ENCODE data around the gene UCK2. TPM values are rescaled to one million over a fixed set of nuclear protein-coding genes. Genes with fewer than 3 reads are reported as not detected.

Gene UCK2
- polyA plus RNA-seq, 3 donors: 6.7 to 22.6 (median 15.8) TPM

- WGBS, 3 donors: 96 to 98% (median 97%) methylated on average over 4 of the region's 4 CpGs
- no peak overlapping the region for H3K27ac ChIP-seq (ENCODE audit: low read depth, low read length)
These were observed 61.1 kb downstream of the UCK2 start for GRCh38 chr1:165888552-165888920.

- WGBS, 3 donors: 67 to 89% (median 79%) methylated on average over 1 of the region's 1 CpG
- H3K27ac ChIP-seq (ENCODE audit: low read depth, low read length): no peak overlapping the region
These were observed 63.3 kb downstream of the UCK2 start for GRCh38 chr1:165890684-165891083.

- WGBS, 3 donors: 86 to 92% (median 91%) methylated on average over 7 of the region's 7 CpGs
- no peak overlapping the region for H3K27ac ChIP-seq (ENCODE audit: low read depth, low read length)
These were observed 63.9 kb downstream of the UCK2 start for GRCh38 chr1:165891111-165891860.

- no peak overlapping the region for H3K27ac ChIP-seq (ENCODE audit: low read depth, low read length)
- 77 to 83% (median 78%) methylated on average over 4 of the region's 4 CpGs for WGBS, 3 donors
These were observed 65.5 kb downstream of the UCK2 start for GRCh38 chr1:165892935-165893334.

GRCh38 chr1:165893507-165893906 lies 66.1 kb downstream of the UCK2 start:
- WGBS, 3 donors: 76 to 88% (median 85%) methylated on average over 2 of the region's 2 CpGs
- H3K27ac ChIP-seq (ENCODE audit: low read depth, low read length): no peak overlapping the region

GRCh38 chr1:165894591-165894990 lies 67.2 kb downstream of the UCK2 start:
- 72 to 73% (median 72%) methylated on average over 4 of the region's 4 CpGs for WGBS, 3 donors
- H3K27ac ChIP-seq (ENCODE audit: low read depth, low read length): no peak overlapping the region

GRCh38 chr1:165895451-165895871 lies 68.0 kb downstream of the UCK2 start:
- 57 to 75% (median 63%) methylated on average over 5 of the region's 5 CpGs for WGBS, 3 donors
- peak overlapping the region; percentile 5 for H3K27ac ChIP-seq (ENCODE audit: low read depth, low read length)

- WGBS, 3 donors: 80 to 90% (median 85%) methylated on average over 10 of the region's 10 CpGs
- no peak overlapping the region for H3K27ac ChIP-seq (ENCODE audit: low read depth, low read length)
These were observed 68.9 kb downstream of the UCK2 start for GRCh38 chr1:165896277-165896676.

- 84 to 88% (median 85%) methylated on average over 12 of the region's 12 CpGs for WGBS, 3 donors
- H3K27ac ChIP-seq (ENCODE audit: low read depth, low read length): no peak overlapping the region
These were observed 70.2 kb downstream of the UCK2 start for GRCh38 chr1:165897326-165898303.

GRCh38 chr1:165898837-165899236 lies 71.4 kb downstream of the UCK2 start:
- 45 to 67% (median 64%) methylated on average over 3 of the region's 3 CpGs for WGBS, 3 donors
- no peak overlapping the region for H3K27ac ChIP-seq (ENCODE audit: low read depth, low read length)

- WGBS, 3 donors: 53 to 82% (median 73%) methylated on average over 4 of the region's 4 CpGs
- no peak overlapping the region for H3K27ac ChIP-seq (ENCODE audit: low read depth, low read length)
These were observed 72.1 kb downstream of the UCK2 start for GRCh38 chr1:165899461-165899941.

- no peak overlapping the region for H3K27ac ChIP-seq (ENCODE audit: low read depth, low read length)
- WGBS, 3 donors: 28 to 62% (median 50%) methylated on average over 22 of the region's 22 CpGs
These were observed 73.4 kb downstream of the UCK2 start for GRCh38 chr1:165900576-165901380.

GRCh38 chr1:165902565-165902964 lies 75.2 kb downstream of the UCK2 start:
- H3K27ac ChIP-seq (ENCODE audit: low read depth, low read length): no peak overlapping the region
- 93 to 96% (median 94%) methylated on average over 4 of the region's 4 CpGs for WGBS, 3 donors

- 56 to 88% (median 63%) methylated on average over 1 of the region's 1 CpG for WGBS, 3 donors
- no peak overlapping the region for H3K27ac ChIP-seq (ENCODE audit: low read depth, low read length)
These were observed 76.3 kb downstream of the UCK2 start for GRCh38 chr1:165903672-165904071.

- no peak overlapping the region for H3K27ac ChIP-seq (ENCODE audit: low read depth, low read length)
- WGBS, 3 donors: 73 to 96% (median 96%) methylated on average over 4 of the region's 4 CpGs
These were observed 77.5 kb downstream of the UCK2 start for GRCh38 chr1:165904948-165905347.

GRCh38 chr1:165905853-165906252 lies 78.4 kb downstream of the UCK2 start:
- H3K27ac ChIP-seq (ENCODE audit: low read depth, low read length): no peak overlapping the region
- 89 to 97% (median 92%) methylated on average over 3 of the region's 3 CpGs for WGBS, 3 donors

- H3K27ac ChIP-seq (ENCODE audit: low read depth, low read length): no peak overlapping the region
- 81 to 83% (median 82%) methylated on average over 13 of the region's 13 CpGs for WGBS, 3 donors
These were observed 79.9 kb downstream of the UCK2 start for GRCh38 chr1:165907256-165907857.
